ENCODE data around the gene ADAMTSL1. TPM values are rescaled to one million over a fixed set of nuclear protein-coding genes. Genes with fewer than 3 reads are reported as not detected.

ADAMTSL1 gene
- total RNA-seq, 4 donors from 2014 or later: 13.3 to 39.7 (median 27.2) TPM

- no peak overlapping the region for H3K4me3 ChIP-seq
- DNase-seq: no peak
- 85% methylated on average over 2 of the region's 2 CpGs; no CpG with 5 or more reads in 1 of the 2 donors for WGBS, 2 donors (ENCODE audit: low coverage in 1 of 2)
- no peaks in the 10 kb centered on the region for H3K9me3 ChIP-seq
- intact Hi-C loops (cut with DNase I; ENCODE audit: low total_unique reads): no loop called here
- no peaks in the 10 kb centered on the region for H3K27me3 ChIP-seq
- no peaks in the 10 kb centered on the region for H3K4me1 ChIP-seq
- H3K36me3 ChIP-seq: no peaks in the 10 kb centered on the region
- in situ Hi-C loops (cut with MboI; ENCODE audit: low pct_ligation_motif_present in 1 of 4, low pct_unique_long_range_greater_than_20kb in 1 of 4, low sequenced_read_pairs in 3 of 4): no loop called here
- H3K27ac ChIP-seq: no peak overlapping the region
- no peak for TF ChIP-seq EP300 (IDR thresholded peaks at IDR 0.05; ENCODE audit: low read depth)
Observed at GRCh38 chr9:18717759-18718158, 243.8 kb downstream of the ADAMTSL1 start.

- in situ Hi-C loops (cut with MboI; ENCODE audit: low pct_ligation_motif_present in 1 of 4, low pct_unique_long_range_greater_than_20kb in 1 of 4, low sequenced_read_pairs in 3 of 4) (no loop called here), intact Hi-C loops (cut with DNase I; ENCODE audit: low total_unique reads) (no loop called here)
- DNase-seq: no peak
- no peak overlapping the region for H3K4me3 ChIP-seq
- no peaks in the 10 kb centered on the region for H3K9me3 ChIP-seq
- no peaks in the 10 kb centered on the region for H3K4me1 ChIP-seq
- H3K27me3 ChIP-seq: no peaks in the 10 kb centered on the region
- no peak for TF ChIP-seq CTCF (IDR thresholded peaks at IDR 0.05)
- TF ChIP-seq EP300 (IDR thresholded peaks at IDR 0.05; ENCODE audit: low read depth): no peak
- no peak overlapping the region for H3K27ac ChIP-seq
- H3K36me3 ChIP-seq: no peaks in the 10 kb centered on the region
- WGBS, 2 donors (ENCODE audit: low coverage in 1 of 2): 87 to 94% methylated on average over 5 to 12 of the region's 12 CpGs
Observed at GRCh38 chr9:18718393-18718792, 244.4 kb downstream of the ADAMTSL1 start.

- no peak overlapping the region for H3K4me3 ChIP-seq
- intact Hi-C loops (cut with DNase I; ENCODE audit: low total_unique reads) (no loop called here), in situ Hi-C loops (cut with MboI; ENCODE audit: low pct_ligation_motif_present in 1 of 4, low pct_unique_long_range_greater_than_20kb in 1 of 4, low sequenced_read_pairs in 3 of 4) (no loop called here)
- no peaks in the 10 kb centered on the region for H3K36me3 ChIP-seq
- no peak overlapping the region for H3K27ac ChIP-seq
- no peaks in the 10 kb centered on the region for H3K9me3 ChIP-seq
- H3K27me3 ChIP-seq: no peaks in the 10 kb centered on the region
- H3K4me1 ChIP-seq: no peaks in the 10 kb centered on the region
- 83 to 100% methylated on average over 1 of the region's 1 CpG for WGBS, 2 donors (ENCODE audit: low coverage in 1 of 2)
- DNase-seq: no peak
- no peak for TF ChIP-seq CTCF (IDR thresholded peaks at IDR 0.05)
- TF ChIP-seq EP300 (IDR thresholded peaks at IDR 0.05; ENCODE audit: low read depth): no peak
Observed at GRCh38 chr9:18718932-18719331, 245.0 kb downstream of the ADAMTSL1 start.

GRCh38 chr9:18720691-18721090 lies 246.7 kb downstream of the ADAMTSL1 start:
- in situ Hi-C loops (cut with MboI; ENCODE audit: low pct_ligation_motif_present in 1 of 4, low pct_unique_long_range_greater_than_20kb in 1 of 4, low sequenced_read_pairs in 3 of 4): no loop called here
- intact Hi-C loops (cut with DNase I; ENCODE audit: low total_unique reads): no loop called here
- Histone ChIP-seq H3K4me1 (no peaks in the 10 kb centered on the region), H3K9me3 (no peaks in the 10 kb centered on the region), H3K36me3 (no peaks in the 10 kb centered on the region), H3K27me3 (no peaks in the 10 kb centered on the region), H3K4me3 (no peak overlapping the region), H3K27ac (no peak overlapping the region)
- DNase-seq: no peak
- no peak for TF ChIP-seq EP300 (IDR thresholded peaks at IDR 0.05; ENCODE audit: low read depth)
- TF ChIP-seq POLR2A (IDR thresholded peaks at IDR 0.05): no peak
- TF ChIP-seq CTCF (IDR thresholded peaks at IDR 0.05): no peak
- no peak for TF ChIP-seq POLR2AphosphoS5 (IDR thresholded peaks at IDR 0.05)
- WGBS, 2 donors (ENCODE audit: low coverage in 1 of 2): 85 to 91% methylated on average over 4 to 5 of the region's 5 CpGs

GRCh38 chr9:18721267-18721994 lies 247.5 kb downstream of the ADAMTSL1 start:
- H3K4me1 ChIP-seq: peaks cover 0 to under 1% (median 0%) of the 10 kb centered on the region in 4 donors
- 85 to 100% methylated on average over 2 to 10 of the region's 10 CpGs for WGBS, 2 donors (ENCODE audit: low coverage in 1 of 2)
- no peaks in the 10 kb centered on the region for H3K9me3 ChIP-seq
- in situ Hi-C loops (cut with MboI; ENCODE audit: low pct_ligation_motif_present in 1 of 4, low pct_unique_long_range_greater_than_20kb in 1 of 4, low sequenced_read_pairs in 3 of 4): no loop called here
- H3K4me3 ChIP-seq: no peak overlapping the region
- no peak overlapping the region for H3K27ac ChIP-seq
- H3K36me3 ChIP-seq: no peaks in the 10 kb centered on the region
- no peak for TF ChIP-seq CTCF (IDR thresholded peaks at IDR 0.05)
- no peak for TF ChIP-seq POLR2A (IDR thresholded peaks at IDR 0.05)
- TF ChIP-seq POLR2AphosphoS5 (IDR thresholded peaks at IDR 0.05): no peak
- TF ChIP-seq EP300 (IDR thresholded peaks at IDR 0.05; ENCODE audit: low read depth): no peak
- H3K27me3 ChIP-seq: no peaks in the 10 kb centered on the region
- intact Hi-C loops (cut with DNase I; ENCODE audit: low total_unique reads): no loop called here
- no peak for DNase-seq

Measured in transverse colon (tissue), 4 donors.